ENCODE measurements around the gene POU4F3. TPM values are rescaled to one million over a fixed set of nuclear protein-coding genes. Genes with fewer than 3 reads are reported as not detected.
"Not testable (repeated sequence)": the region's sequence is repeated elsewhere in the genome, so short reads cannot be mapped to it uniquely, and the experiment has no call there.

POU4F3 gene, protein sequence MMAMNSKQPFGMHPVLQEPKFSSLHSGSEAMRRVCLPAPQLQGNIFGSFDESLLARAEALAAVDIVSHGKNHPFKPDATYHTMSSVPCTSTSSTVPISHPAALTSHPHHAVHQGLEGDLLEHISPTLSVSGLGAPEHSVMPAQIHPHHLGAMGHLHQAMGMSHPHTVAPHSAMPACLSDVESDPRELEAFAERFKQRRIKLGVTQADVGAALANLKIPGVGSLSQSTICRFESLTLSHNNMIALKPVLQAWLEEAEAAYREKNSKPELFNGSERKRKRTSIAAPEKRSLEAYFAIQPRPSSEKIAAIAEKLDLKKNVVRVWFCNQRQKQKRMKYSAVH
- 0.10 and 0.17 TPM in 2 replicates for total RNA-seq (2014; rRNA removed; shearing (Covaris generic))

GRCh38 chr5:146338774-146339714 lies at the start of gene POU4F3:
TSS of gene POU4F3 (plus strand) at chr5:146338839. CDS start at chr5:146339113, 274 bp downstream.
- no peak for DNase-seq (ENCODE audit: low read depth)

DNA sequence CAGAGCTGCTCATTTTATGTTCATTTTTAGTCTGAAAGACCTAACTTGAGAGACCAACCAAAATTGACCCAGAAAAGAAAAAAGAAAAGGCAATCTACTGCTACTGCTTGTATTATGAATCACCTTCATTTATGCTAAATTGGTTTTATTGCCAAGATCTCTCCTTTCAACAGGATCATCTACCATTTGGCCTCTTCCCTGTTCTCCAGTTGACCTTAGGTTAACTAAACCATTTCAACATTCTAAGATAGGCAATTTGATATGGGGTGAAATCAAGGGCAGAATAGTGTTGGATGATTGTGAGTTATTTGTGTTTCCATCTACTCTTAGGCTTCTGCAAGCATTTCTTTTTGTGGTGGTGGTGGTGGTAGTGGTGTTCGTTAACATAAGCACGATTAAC lies 48.3 kb upstream of the POU4F3 start:
- DNase-seq (ENCODE audit: low read depth) = peak; percentile 57

DNA sequence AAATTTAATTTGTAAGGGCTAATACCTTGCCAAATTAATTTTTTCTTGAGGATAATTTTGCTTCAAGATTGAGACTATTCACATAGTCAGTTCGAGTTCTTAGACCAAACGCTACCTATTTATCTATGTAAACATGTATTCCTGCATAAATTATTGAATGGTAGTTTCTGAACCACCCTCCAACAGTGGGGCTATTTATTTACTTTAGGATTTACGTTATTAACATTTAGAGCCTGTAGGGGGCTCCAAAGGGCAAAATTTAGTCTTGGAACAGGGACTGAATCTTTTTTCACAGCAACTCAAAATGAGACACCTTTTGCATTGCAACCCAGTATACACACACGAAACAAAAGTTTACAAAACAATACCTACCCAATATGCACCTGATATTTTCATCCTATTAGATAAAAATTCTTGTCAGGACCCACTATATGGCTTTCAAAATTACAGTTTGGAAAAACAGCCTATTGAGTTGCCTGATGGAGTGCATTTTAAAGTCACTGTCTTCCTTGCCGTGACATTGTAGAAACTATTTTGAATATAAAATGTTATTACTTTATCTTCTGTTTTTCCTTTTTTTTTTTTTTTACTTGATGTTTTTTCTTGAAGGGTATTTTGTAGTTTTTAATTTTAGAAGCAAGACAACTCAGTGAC lies 47.1 kb upstream of the POU4F3 start:
- DNase-seq (ENCODE audit: low read depth) = peak; percentile 64

GRCh38 chr5:146296245-146296644 lies 42.4 kb upstream of the POU4F3 start:
- DNase-seq (ENCODE audit: low read depth) = no peak

DNA sequence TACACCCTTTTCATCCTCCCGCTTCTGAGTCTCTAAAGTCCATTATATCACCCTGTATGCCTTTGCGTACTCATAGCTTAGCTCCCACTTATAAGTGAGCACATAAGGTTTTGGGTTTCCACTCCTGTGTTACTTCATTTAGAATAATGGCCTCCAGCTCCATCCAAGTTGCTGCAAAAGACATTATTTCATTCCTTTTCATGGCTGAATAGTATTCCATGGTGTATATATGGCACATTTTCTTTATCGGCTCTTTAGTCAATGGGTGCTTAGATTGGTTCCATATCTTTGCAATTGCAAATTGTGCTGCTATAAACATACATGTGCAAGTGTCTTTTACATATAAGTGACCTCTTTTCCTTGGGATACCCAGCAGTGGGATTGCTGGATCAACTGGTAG lies 39.7 kb upstream of the POU4F3 start:
- DNase-seq (ENCODE audit: low read depth) = not testable (repeated sequence)

DNA sequence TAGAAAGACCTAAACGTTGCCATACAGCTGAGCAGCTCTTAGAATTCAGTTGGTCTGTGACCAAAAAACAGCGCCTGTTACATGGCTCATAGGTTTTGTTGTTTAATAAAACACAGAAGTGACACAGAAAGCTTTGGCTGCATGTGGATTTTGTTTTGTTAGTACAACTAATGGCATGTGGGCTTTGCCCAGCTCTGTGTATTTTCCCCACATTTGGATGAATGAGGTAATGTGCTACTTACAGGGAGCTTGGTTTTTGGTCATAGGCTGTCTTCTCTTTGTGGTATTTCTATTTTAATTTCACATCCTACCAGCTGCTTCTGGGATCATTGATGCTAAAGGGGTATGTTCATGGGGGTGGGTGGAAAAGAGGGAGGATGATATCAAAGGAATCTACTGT lies 37.0 kb upstream of the POU4F3 start:
- DNase-seq (ENCODE audit: low read depth) = no peak

- peak; percentile 46 for DNase-seq (ENCODE audit: low read depth)
Observed at GRCh38 chr5:146302406-146302805, 36.2 kb upstream of the POU4F3 start.

DNA sequence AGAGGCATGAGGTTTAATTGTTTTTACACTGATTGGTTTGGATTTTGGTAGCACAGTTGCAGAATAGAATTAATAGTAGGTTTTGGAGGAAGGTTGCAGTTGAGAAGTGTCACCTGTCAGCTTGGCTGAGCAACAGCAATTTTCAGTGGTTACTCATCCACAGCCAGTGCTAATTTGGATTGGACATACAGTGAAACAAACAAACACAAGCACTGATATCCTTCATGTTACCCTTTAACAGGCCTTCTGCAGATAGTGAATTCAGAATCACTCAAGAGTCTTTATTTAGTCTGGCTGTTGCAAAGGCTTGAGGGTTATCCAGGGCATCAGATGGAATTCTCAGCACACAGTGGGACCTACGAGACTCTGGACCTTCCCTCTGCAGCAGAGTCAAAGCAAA lies 31.8 kb upstream of the POU4F3 start:
- DNase-seq (ENCODE audit: low read depth) = no peak

DNA sequence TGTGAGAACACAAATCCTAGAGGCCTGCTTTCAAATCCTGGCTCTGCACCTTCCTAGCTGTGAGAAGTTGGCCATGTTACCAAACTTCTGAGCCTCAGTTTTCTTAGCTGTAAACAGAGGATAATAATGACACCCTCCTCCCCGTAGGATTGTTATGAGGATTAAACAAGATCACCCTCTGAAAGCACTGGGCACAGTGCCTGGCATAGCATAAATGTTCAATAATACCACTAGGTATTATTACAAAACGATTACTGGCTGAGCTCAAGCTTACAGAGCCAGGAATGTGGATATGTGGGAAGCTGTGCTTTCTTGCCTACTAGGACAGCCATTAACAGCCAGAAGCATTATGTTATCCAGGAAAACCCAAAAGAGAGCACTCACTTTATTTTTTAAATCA lies 30.8 kb upstream of the POU4F3 start:
- no peak for DNase-seq (ENCODE audit: low read depth)

GRCh38 chr5:146310540-146310939 lies 28.1 kb upstream of the POU4F3 start:
- no peak for DNase-seq (ENCODE audit: low read depth)

DNA sequence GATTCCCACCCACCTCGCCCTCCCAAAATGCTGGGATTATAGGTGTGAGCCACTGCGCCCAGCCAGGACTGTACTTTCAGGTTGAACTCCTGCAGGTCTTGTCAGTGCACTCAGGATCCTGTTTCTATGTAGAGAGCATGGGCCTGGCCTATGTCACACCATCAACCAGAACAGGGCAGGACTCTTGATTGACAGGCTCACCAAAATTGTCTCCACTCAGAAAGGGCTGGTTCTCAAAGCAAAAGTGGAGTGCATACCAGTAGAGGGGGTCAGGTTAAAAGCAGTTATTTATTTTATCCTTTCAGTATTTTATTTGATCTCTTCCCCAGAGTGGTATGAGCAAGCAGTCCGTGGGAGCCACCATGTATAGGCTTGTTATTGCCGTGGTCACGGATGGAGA lies 27.4 kb upstream of the POU4F3 start:
- DNase-seq (ENCODE audit: low read depth) = no peak

GRCh38 chr5:146313027-146313426 lies 25.6 kb upstream of the POU4F3 start:
- DNase-seq (ENCODE audit: low read depth) = peak; percentile 22

DNA sequence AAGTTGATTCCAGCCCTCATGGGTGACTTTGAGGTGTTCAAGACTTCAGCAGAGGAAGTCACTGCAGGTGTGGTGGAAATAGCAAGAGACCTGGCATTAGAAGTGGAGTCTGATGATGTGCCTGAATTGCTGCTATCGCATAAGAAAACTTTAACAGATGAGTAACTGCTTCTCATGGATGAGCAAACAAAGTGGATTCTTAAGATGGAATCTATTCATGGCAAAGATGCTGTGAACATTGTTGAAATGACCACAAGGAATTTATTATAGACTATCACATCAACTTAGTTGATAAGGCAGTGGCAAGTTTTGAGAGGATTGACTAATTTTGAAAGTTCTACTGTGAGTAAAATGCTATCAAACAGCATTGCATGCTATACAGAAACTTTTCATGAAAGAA lies 17.1 kb upstream of the POU4F3 start:
- no peak for DNase-seq (ENCODE audit: low read depth)

DNA sequence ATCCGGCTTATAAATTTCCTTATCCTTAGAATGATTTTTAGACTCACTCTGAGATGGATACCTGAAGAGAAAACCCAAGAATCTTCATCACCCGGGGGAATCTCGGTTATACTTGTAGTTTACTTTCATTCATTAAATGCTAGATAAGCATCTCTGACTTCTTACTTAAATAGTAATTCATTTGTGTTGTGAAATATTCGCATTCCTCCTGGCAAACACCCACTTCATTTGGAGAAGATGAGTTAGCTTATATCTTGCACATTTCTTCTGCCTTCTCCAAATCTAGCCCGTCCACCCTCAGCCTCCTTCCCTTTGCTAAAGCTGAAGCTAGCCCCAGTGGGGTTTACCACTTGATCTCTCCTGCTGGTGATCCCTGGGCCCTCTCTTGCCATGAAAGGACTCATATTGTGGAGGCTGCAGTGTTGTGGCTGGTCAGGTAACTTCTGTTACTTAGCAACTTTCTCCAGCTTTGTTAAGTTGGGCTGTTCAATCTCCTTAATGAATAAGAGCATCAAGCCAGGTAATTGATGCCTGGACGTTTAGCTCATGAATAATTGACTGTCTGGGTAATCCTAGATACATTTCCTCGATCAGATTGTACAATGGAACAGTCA lies 11.3 kb upstream of the POU4F3 start:
- DNase-seq (ENCODE audit: low read depth) = no peak

GRCh38 chr5:146327989-146328388 lies 10.7 kb upstream of the POU4F3 start:
- no peak for DNase-seq (ENCODE audit: low read depth)

- no peak for DNase-seq (ENCODE audit: low read depth)
Observed at GRCh38 chr5:146329697-146330096, 8.9 kb upstream of the POU4F3 start.

DNA sequence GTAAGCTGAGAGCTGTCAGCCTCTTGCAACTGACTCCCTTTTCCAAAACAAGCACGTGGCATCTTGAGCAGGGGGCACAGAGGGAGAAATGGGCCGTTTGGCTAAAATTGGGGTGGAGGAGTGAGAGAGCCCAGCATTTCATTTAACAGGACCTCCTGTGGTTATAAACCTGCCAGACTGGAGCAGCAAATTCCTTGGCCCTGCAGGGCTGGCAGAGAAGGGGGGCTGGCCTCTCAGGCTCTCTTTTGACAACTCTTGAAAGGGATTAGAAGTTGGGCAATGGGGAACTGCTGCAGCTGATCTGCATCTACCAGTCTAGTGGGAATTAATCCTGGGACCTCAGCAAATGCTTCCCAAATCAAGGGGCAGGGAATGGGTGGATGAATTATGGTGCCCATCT lies 7.2 kb upstream of the POU4F3 start:
- DNase-seq (ENCODE audit: low read depth) = no peak

GRCh38 chr5:146334074-146334533 lies 4.5 kb upstream of the POU4F3 start:
- no peak for DNase-seq (ENCODE audit: low read depth)

GRCh38 chr5:146336197-146336596 lies 2.4 kb upstream of the POU4F3 start:
- no peak for DNase-seq (ENCODE audit: low read depth)

- DNase-seq (ENCODE audit: low read depth) = no peak
Observed at GRCh38 chr5:146337264-146337904, 1.3 kb upstream of the POU4F3 start.

- DNase-seq (ENCODE audit: low read depth) = no peak
Observed at GRCh38 chr5:146337928-146338327, 711 bp upstream of the POU4F3 start.

Data from M059J (cell line).